Chondrocyte (in vitro differentiated cells): Measurements from ENCODE around the gene ARHGAP24. TPM values are rescaled to one million over a fixed set of nuclear protein-coding genes. Genes with fewer than 3 reads are reported as not detected.

Experiments used
- DNase-seq: peaks from one replicate; pipeline ENCODE4 v3.0.0; 2021; ENCODE audit warnings: mixed read lengths, low spot score
- H3K27ac Mint-ChIP-seq: one replicate; pipeline ENCODE4 v1.8.0; 2021; ENCODE audit warnings: mild to moderate bottlenecking, moderate library complexity, mixed read lengths; ENCODE audit not compliant: unreplicated experiment
- H3K27me3 Mint-ChIP-seq: 2 replicates; pipeline ENCODE4 v1.8.0; 2021; ENCODE audit warnings: low read depth, mixed read lengths
- H3K36me3 Mint-ChIP-seq: 2 replicates; pipeline ENCODE4 v1.8.0; 2021; ENCODE audit warnings: low read depth, mixed read lengths
- H3K4me1 Mint-ChIP-seq: 2 replicates; pipeline ENCODE4 v1.8.0; 2021; ENCODE audit warnings: low read depth, mild to moderate bottlenecking, mixed read lengths
- H3K4me3 Mint-ChIP-seq: one replicate; pipeline ENCODE4 v1.8.0; 2021; ENCODE audit warnings: mild to moderate bottlenecking, moderate library complexity, mixed read lengths; ENCODE audit not compliant: unreplicated experiment
- H3K9me3 Mint-ChIP-seq: 2 replicates; pipeline ENCODE4 v1.8.0; 2021; ENCODE audit warnings: low read depth, mixed read lengths
- CTCF ChIP-seq: fragments of 200-600 bp; sonication (generic); IDR thresholded peaks from 2 replicates; pipeline ENCODE4 v1.5.0; 2021; ENCODE audit warnings: antibody characterized with exemption, mild to moderate bottlenecking, moderate library complexity
- total RNA-seq: library from RNA; stranded (reverse); gene quantifications from 3 replicates; pipeline ENCODE4 v1.2.1, GENCODE V29; 2021

Gene ARHGAP24
- total RNA-seq, 1 donor from 2014 or later = 22.0 TPM

- TF ChIP-seq CTCF = no peak
- Mint-ChIP-seq H3K27me3 (peaks cover 6% of the 10 kb centered on the region), H3K9me3 (peaks cover 2% of the 10 kb centered on the region), H3K36me3 (no peaks in the 10 kb centered on the region), H3K4me3 (no peak overlapping the region), H3K4me1 (no peaks in the 10 kb centered on the region), H3K27ac (no peak overlapping the region)
- no peak for DNase-seq
These were observed 59.2 kb downstream of the ARHGAP24 start for GRCh38 chr4:85534120-85534519.

GRCh38 chr4:85543832-85544231, 68.9 kb downstream of the ARHGAP24 start:
- Mint-ChIP-seq H3K9me3 (no peaks in the 10 kb centered on the region), H3K27ac (no peak overlapping the region), H3K4me3 (no peak overlapping the region), H3K4me1 (peaks cover 4% of the 10 kb centered on the region), H3K27me3 (no peaks in the 10 kb centered on the region), H3K36me3 (no peaks in the 10 kb centered on the region)
- no peak for DNase-seq
- no peak for TF ChIP-seq CTCF

GRCh38 chr4:85544751-85545150, 69.8 kb downstream of the ARHGAP24 start:
- no peak overlapping the region for H3K27ac Mint-ChIP-seq
- no peak for TF ChIP-seq CTCF
- H3K4me3 Mint-ChIP-seq = no peak overlapping the region
- H3K9me3 Mint-ChIP-seq = peaks cover 2% of the 10 kb centered on the region
- DNase-seq = no peak
- no peaks in the 10 kb centered on the region for H3K27me3 Mint-ChIP-seq
- H3K36me3 Mint-ChIP-seq = no peaks in the 10 kb centered on the region
- peaks cover 4% of the 10 kb centered on the region for H3K4me1 Mint-ChIP-seq

- Mint-ChIP-seq H3K27ac (no peak overlapping the region), H3K4me1 (peaks cover 11% of the 10 kb centered on the region), H3K9me3 (peaks cover 16% of the 10 kb centered on the region), H3K27me3 (no peaks in the 10 kb centered on the region), H3K4me3 (no peak overlapping the region), H3K36me3 (peaks cover 6% of the 10 kb centered on the region)
- DNase-seq = no peak
- TF ChIP-seq CTCF = peak; percentile 36
These were observed 73.2 kb downstream of the ARHGAP24 start for GRCh38 chr4:85548116-85548515.

GRCh38 chr4:85548841-85549240, 73.9 kb downstream of the ARHGAP24 start:
- Mint-ChIP-seq H3K27me3 (no peaks in the 10 kb centered on the region), H3K9me3 (peaks cover 20% of the 10 kb centered on the region), H3K36me3 (peaks cover 6% of the 10 kb centered on the region), H3K4me1 (peaks cover 8% of the 10 kb centered on the region), H3K27ac (no peak overlapping the region), H3K4me3 (no peak overlapping the region)
- DNase-seq = no peak
- no peak for TF ChIP-seq CTCF
